H9 (cell line): ENCODE data around the gene PIK3C2B. TPM values are rescaled to one million over a fixed set of nuclear protein-coding genes. Genes with fewer than 3 reads are reported as not detected.

Source experiments
- DNase-seq: peaks from one replicate; pipeline ENCODE4 v3.0.0-alpha.2; 2017
- H2AFZ ChIP-seq: one replicate; pipeline ENCODE4 v1.6.1; 2013; ENCODE audit warnings: mild to moderate bottlenecking, low read length, control low read depth, moderate library complexity
- H2AK5ac ChIP-seq: 2 replicates; pipeline ENCODE4 v1.6.1; 2013; ENCODE audit warnings: low read length, control low read depth, mixed read lengths; ENCODE audit not compliant: insufficient read length
- H2BK120ac ChIP-seq: one replicate; pipeline ENCODE4 v1.6.1; 2013; ENCODE audit warnings: low read depth, mild to moderate bottlenecking, low read length, control low read depth, inconsistent platforms; ENCODE audit not compliant: poor library complexity, severe bottlenecking
- H2BK12ac ChIP-seq: 2 replicates; pipeline ENCODE4 v1.6.1; 2013; ENCODE audit warnings: low read length, control low read depth, mixed read lengths, low read depth; ENCODE audit not compliant: insufficient read length
- H2BK15ac ChIP-seq: 2 replicates; pipeline ENCODE4 v1.6.1; 2013; ENCODE audit warnings: low read depth, low read length, control low read depth
- H2BK20ac ChIP-seq: one replicate; pipeline ENCODE4 v1.6.1; 2013; ENCODE audit warnings: low read depth, mild to moderate bottlenecking, low read length, control low read depth, inconsistent platforms; ENCODE audit not compliant: poor library complexity, severe bottlenecking
- H2BK5ac ChIP-seq: 2 replicates; pipeline ENCODE4 v1.6.1; 2013; ENCODE audit warnings: low read length, control low read depth, mixed read lengths; ENCODE audit not compliant: insufficient read length
- H3K14ac ChIP-seq: 2 replicates; pipeline ENCODE4 v1.6.1; 2013; ENCODE audit warnings: low read length, control low read depth; ENCODE audit not compliant: insufficient read depth
- H3K18ac ChIP-seq: 2 replicates; pipeline ENCODE4 v1.6.1; 2013; ENCODE audit warnings: low read depth, mild to moderate bottlenecking, mixed read lengths, low read length, control low read depth; ENCODE audit not compliant: insufficient read length
- H3K23ac ChIP-seq: 2 replicates; pipeline ENCODE4 v1.6.1; 2013; ENCODE audit warnings: low read length, control low read depth, mixed read lengths, low read depth; ENCODE audit not compliant: insufficient read length
- H3K23me2 ChIP-seq: 2 replicates; pipeline ENCODE4 v1.6.1; 2013; ENCODE audit warnings: low read depth, mild to moderate bottlenecking, mixed read lengths, low read length, control low read depth; ENCODE audit not compliant: insufficient read length, poor library complexity, severe bottlenecking
- H3K27ac ChIP-seq: 2 replicates; pipeline ENCODE4 v1.5.1; 2013; ENCODE audit warnings: low read length, control low read depth, mixed read lengths, low read depth; ENCODE audit not compliant: insufficient read length
- H3K27me3 ChIP-seq: 2 replicates; pipeline ENCODE4 v1.6.1; 2013; ENCODE audit warnings: low read length, control low read depth, inconsistent platforms; ENCODE audit not compliant: insufficient read depth
- H3K4ac ChIP-seq: 2 replicates; pipeline ENCODE4 v1.6.1; 2013; ENCODE audit warnings: low read depth, mild to moderate bottlenecking, control low read depth, inconsistent platforms, low read length, moderate library complexity
- H3K4me1 ChIP-seq: 2 replicates; pipeline ENCODE4 v1.6.1; 2013; ENCODE audit warnings: low read length, control low read depth, inconsistent platforms; ENCODE audit not compliant: insufficient read depth
- H3K4me2 ChIP-seq: 2 replicates; pipeline ENCODE4 v1.6.1; 2013; ENCODE audit warnings: low read length, control low read depth, mixed read lengths; ENCODE audit not compliant: insufficient read length, insufficient read depth
- H3K56ac ChIP-seq: 2 replicates; pipeline ENCODE4 v1.6.1; 2013; ENCODE audit warnings: low read depth, mild to moderate bottlenecking, mixed read lengths, low read length, control low read depth; ENCODE audit not compliant: insufficient read length
- H3K79me1 ChIP-seq: 2 replicates; pipeline ENCODE4 v1.6.1; 2013; ENCODE audit warnings: low read depth, mild to moderate bottlenecking, moderate library complexity, low read length, control low read depth, inconsistent platforms; ENCODE audit not compliant: insufficient read depth, poor library complexity, severe bottlenecking
- H3K79me2 ChIP-seq: 2 replicates; pipeline ENCODE4 v1.6.1; 2013; ENCODE audit warnings: low read length, control low read depth, inconsistent platforms; ENCODE audit not compliant: insufficient read depth
- H3K9ac ChIP-seq: 2 replicates; pipeline ENCODE4 v1.6.1; 2013; ENCODE audit warnings: low read length, control low read depth, mixed read lengths; ENCODE audit not compliant: insufficient read length; ENCODE audit errors: extremely low read depth
- H3K9me3 ChIP-seq: one replicate; pipeline ENCODE4 v1.6.1; 2013; ENCODE audit warnings: low read depth, low read length, inconsistent platforms; ENCODE audit not compliant: control insufficient read depth
- H3T11ph ChIP-seq: one replicate; pipeline ENCODE4 v1.6.1; 2013; ENCODE audit warnings: mild to moderate bottlenecking, low read length, control low read depth, inconsistent platforms
- H4K20me1 ChIP-seq: one replicate; pipeline ENCODE4 v1.6.1; 2013; ENCODE audit not compliant: control insufficient read depth, insufficient read length, insufficient read depth
- H4K5ac ChIP-seq: 2 replicates; pipeline ENCODE4 v1.6.1; 2013; ENCODE audit warnings: low read depth, mild to moderate bottlenecking, mixed read lengths, low read length, control low read depth; ENCODE audit not compliant: insufficient read length
- H4K8ac ChIP-seq: replicated peaks from 2 replicates; pipeline ENCODE4 v1.6.1; 2013; ENCODE audit warnings: low read length, control low read depth, mixed read lengths, low read depth; ENCODE audit not compliant: insufficient read length
- H4K91ac ChIP-seq: 2 replicates; pipeline ENCODE4 v1.6.1; 2013; ENCODE audit warnings: low read depth, mild to moderate bottlenecking, moderate library complexity, mixed read lengths, low read length, control low read depth; ENCODE audit not compliant: insufficient read length
- H3K27ac Mint-ChIP-seq, 3 experiments: 2 replicates in 2 of 3; 3 replicates in 1 of 3; pipeline ENCODE4 v1.8.0; 2020 to 2021; ENCODE audit warnings: mixed read lengths in 3 of 3, mild to moderate bottlenecking in 1 of 3, moderate library complexity in 1 of 3
- H3K27me3 Mint-ChIP-seq: 2 replicates; pipeline ENCODE4 v1.8.0; 2021; ENCODE audit warnings: low read depth, mild to moderate bottlenecking, moderate library complexity, mixed read lengths
- H3K36me3 Mint-ChIP-seq, 3 experiments: 2 replicates in 2 of 3; 3 replicates in 1 of 3; pipeline ENCODE4 v1.8.0; 2020 to 2021; ENCODE audit warnings: low read depth in 3 of 3, mixed read lengths in 3 of 3; ENCODE audit not compliant: insufficient read depth in 1 of 3
- H3K4me1 Mint-ChIP-seq, 2 experiments: 2 replicates each; pipeline ENCODE4 v1.8.0; 2020; ENCODE audit warnings: mixed read lengths in 2 of 2
- H3K4me3 Mint-ChIP-seq, 2 experiments: 2 replicates in 1 of 2; 3 replicates in 1 of 2; pipeline ENCODE4 v1.8.0; 2020 to 2021; ENCODE audit warnings: mild to moderate bottlenecking in 2 of 2, mixed read lengths in 2 of 2, moderate library complexity in 1 of 2
- H3K9me3 Mint-ChIP-seq, 2 experiments: 2 replicates in 1 of 2; 3 replicates in 1 of 2; pipeline ENCODE4 v1.8.0; 2020; ENCODE audit warnings: mild to moderate bottlenecking in 2 of 2, mixed read lengths in 2 of 2, moderate library complexity in 1 of 2
- CTCF ChIP-seq: fragments of 200-600 bp; sonication (generic); conservative IDR thresholded peaks from 3 replicates; pipeline ENCODE4 v1.8.0; 2021; ENCODE audit warnings: antibody characterized with exemption, mild to moderate bottlenecking
- WGBS: extraction: QIAGEN DNeasy Blood & Tissue Kit; methylation state at CpG from one replicate; pipeline ENCODE4 v1.1.7; 2013; ENCODE audit warnings: missing lambda C conversion rate, low lambda C conversion rate, mixed read lengths; ENCODE audit not compliant: insufficient read length; ENCODE audit errors: extremely low coverage; 5-methylcytosine and 5-hydroxymethylcytosine counted together
- total RNA-seq: library from RNA; stranded (reverse); gene quantifications from 2 replicates; pipeline ENCODE4 v1.2.1, GENCODE V29; 2021

Gene PIK3C2B
- total RNA-seq, 1 experiment from 2014 or later, result 13.1 TPM

- Histone ChIP-seq H2BK15ac (no peak overlapping the region), H3K9me3 (no peaks in the 10 kb centered on the region), H3K4me1 (peaks cover 12% of the 10 kb centered on the region; the same call in 1 of the 2 replicates), H4K91ac (no peak overlapping the region), H3K23ac (no peak overlapping the region), H3K23me2 (peaks cover 16% of the 10 kb centered on the region), H2AK5ac (no peak overlapping the region), H3K9ac (peak overlapping the region; percentile 76), H2BK12ac (no peak overlapping the region), H3K56ac (no peak overlapping the region), H3K27ac (no peak overlapping the region), H3K79me2 (no peaks in the 10 kb centered on the region), H4K8ac (no peak overlapping the region), H2BK20ac (no peak overlapping the region), H4K20me1 (no peaks in the 10 kb centered on the region), H3K18ac (peak overlapping the region; percentile 59), H3K4ac (no peak overlapping the region), H3K4me2 (peak overlapping the region; percentile 78), H2BK120ac (no peak overlapping the region), H2AFZ (no peak overlapping the region), H3K79me1 (no peaks in the 10 kb centered on the region), H3T11ph (no peak overlapping the region), H3K14ac (peak overlapping the region; percentile 85), H2BK5ac (no peak overlapping the region), H3K27me3 (no peaks in the 10 kb centered on the region), H4K5ac (no peak overlapping the region)
- no peak for DNase-seq
- Mint-ChIP-seq H3K4me1 (peaks cover 28 to 32% of the 10 kb centered on the region in 2 experiments), H3K9me3 (no peaks in the 10 kb centered on the region), H3K27ac (peak overlapping the region in 1 of 3 experiments; percentile 62; a peak in 1 of 7 replicates), H3K4me3 (peak overlapping the region; percentile 74 to 88), H3K36me3 (no peaks in the 10 kb centered on the region), H3K27me3 (peaks cover 23% of the 10 kb centered on the region)
- no peak for TF ChIP-seq CTCF
- WGBS, result no CpG with 5 or more reads among the region's 14 CpGs
Observed at GRCh38 chr1:204493984-204494280, 673 bp downstream of the PIK3C2B start.
